Dendritic cell treated with granulocyte-macrophage colony-stimulating factor and Interleukin-4, amounts not matched to agents 40 ng/mL and 50 ng/mL, for 4 days (primary cell): ENCODE data around the gene CMKLR1.

Source experiments
- H3K27ac Mint-ChIP-seq: one replicate; pipeline ENCODE4 v1.8.0; 2022; ENCODE audit warnings: mild to moderate bottlenecking, mixed read lengths
- H3K27me3 Mint-ChIP-seq: one replicate; pipeline ENCODE4 v1.8.0; 2022; ENCODE audit warnings: mild to moderate bottlenecking, mixed read lengths
- H3K36me3 Mint-ChIP-seq: one replicate; pipeline ENCODE4 v1.8.0; 2022; ENCODE audit warnings: low read depth, mixed read lengths
- H3K4me1 Mint-ChIP-seq: one replicate; pipeline ENCODE4 v1.8.0; 2022; ENCODE audit warnings: low read depth, mixed read lengths
- H3K4me3 Mint-ChIP-seq: one replicate; pipeline ENCODE4 v1.8.0; 2022; ENCODE audit warnings: mild to moderate bottlenecking, moderate library complexity, mixed read lengths
- H3K9me3 Mint-ChIP-seq: one replicate; pipeline ENCODE4 v1.8.0; 2022; ENCODE audit warnings: mixed read lengths
- intact Hi-C: fragments of 100-400 bp; cut with micrococcal nuclease; formaldehyde crosslinking; loops from one replicate; pipeline ENCODE4 v1.15.0; 2022

Gene CMKLR1, protein sequence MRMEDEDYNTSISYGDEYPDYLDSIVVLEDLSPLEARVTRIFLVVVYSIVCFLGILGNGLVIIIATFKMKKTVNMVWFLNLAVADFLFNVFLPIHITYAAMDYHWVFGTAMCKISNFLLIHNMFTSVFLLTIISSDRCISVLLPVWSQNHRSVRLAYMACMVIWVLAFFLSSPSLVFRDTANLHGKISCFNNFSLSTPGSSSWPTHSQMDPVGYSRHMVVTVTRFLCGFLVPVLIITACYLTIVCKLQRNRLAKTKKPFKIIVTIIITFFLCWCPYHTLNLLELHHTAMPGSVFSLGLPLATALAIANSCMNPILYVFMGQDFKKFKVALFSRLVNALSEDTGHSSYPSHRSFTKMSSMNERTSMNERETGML

DNA sequence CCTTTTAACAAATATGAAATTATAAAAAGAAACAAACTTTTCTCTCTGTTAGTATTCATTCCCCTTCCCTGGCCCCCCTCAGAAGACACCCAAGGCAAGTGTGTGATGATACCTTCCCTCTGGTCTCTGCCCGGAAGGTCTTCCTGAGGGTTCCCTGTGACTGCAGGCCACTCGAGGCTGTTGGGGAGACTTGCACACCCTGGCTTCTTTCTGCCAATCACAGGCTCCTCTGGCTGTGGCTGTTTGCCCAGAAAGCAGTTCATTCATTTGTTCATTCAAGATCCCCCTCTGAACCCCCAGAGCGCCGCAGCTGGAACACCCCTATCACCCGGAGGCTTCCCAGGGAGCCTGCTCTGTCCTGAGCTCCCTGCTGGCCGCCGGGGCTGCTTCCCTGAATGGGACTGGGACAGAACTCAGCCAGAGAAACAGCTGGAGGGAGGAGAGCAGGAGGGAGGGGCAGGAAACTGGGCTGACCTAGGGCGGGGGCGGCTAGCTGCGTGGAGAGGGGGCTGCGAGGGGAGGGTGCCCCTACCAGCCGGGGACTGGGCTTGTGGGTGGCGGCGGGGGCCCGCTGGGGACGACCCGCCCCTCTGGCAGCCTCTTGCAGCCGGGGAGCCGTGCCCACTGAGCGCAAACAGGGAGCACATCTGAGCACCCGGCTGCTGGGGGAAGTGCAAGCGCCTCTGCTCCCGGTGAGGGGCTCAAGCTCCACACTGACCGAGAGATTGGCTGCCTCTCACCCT lies at the start of gene CMKLR1:
Gene CMKLR1 (minus strand): TSS at position 397 of the 743 bp plus-strand sequence. CDS start 45,720 bp downstream, outside the sequence.
- Mint-ChIP-seq H3K36me3 (peaks cover 51% of the 10 kb centered on the region), H3K9me3 (peaks cover under 1% of the 10 kb centered on the region), H3K4me1 (peaks cover 68% of the 10 kb centered on the region), H3K27ac (peak within 1 kb of the TSS; percentile 95), H3K4me3 (peak within 1 kb of the TSS; percentile 94), H3K27me3 (peaks cover 5% of the 10 kb centered on the region)
- intact Hi-C loops, result loop anchor here (2.0 to 5.0 kb wide), 3 partner anchors 26 to 562 kb away; no protein-coding TSS in a partner anchor

DNA sequence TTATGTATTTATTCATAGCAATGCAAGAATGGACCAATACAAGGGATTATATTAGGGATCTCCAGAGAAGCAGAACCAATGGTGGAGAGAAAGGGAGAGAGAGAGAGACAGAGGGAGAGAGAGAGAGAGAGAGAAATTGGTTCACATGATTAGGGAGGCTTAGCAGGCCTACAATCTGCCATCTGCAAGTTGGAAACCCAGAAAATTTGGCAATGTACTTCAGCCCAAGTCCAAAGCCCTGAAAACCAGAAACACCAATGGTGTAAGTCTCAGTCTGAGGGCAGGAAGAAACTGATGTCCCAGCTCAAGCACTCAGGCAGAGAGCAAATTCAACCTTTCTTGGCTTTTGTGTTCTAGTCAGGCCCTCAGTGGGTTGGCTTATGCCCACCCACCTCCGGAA lies 48.7 kb upstream of the CMKLR1 start:
- Mint-ChIP-seq H3K9me3 (peaks cover 8% of the 10 kb centered on the region), H3K27me3 (peaks cover 27% of the 10 kb centered on the region), H3K4me3 (no peak overlapping the region), H3K4me1 (peaks cover 12% of the 10 kb centered on the region), H3K27ac (no peak overlapping the region), H3K36me3 (no peaks in the 10 kb centered on the region)
- intact Hi-C loops, result no loop called here

DNA sequence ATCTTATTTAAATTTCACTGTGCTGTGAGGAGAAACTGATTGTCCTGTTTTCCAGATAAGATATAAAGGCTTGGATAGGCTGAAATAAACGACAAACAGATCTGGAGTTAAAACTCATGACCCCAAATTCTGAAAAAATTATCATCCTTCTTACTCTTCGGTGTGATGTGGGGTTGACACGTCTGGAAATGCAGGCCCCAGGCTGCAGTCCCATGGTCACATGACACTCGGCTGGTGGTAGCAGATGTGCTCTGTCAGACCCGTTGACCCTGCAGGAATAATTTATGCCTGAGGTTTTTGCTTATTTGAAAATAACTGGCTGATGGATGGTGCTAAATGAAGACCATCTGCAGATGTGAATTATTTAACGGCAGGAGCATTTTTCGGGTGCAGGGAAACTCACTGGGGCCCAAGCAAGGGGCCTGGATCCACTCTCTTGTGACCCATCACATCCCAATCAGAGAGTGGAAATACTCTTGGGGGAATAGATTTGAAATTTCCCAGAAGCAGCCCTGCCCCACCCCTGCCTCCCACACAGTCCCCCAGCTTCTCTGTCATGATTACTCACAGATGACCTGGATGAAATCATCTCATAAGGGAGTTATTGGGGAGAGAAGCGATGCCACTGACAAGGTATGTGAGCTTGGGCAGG lies 47.7 kb upstream of the CMKLR1 start:
- intact Hi-C loops, result no loop called here
- H3K9me3 Mint-ChIP-seq, result peaks cover 8% of the 10 kb centered on the region
- no peak overlapping the region for H3K4me3 Mint-ChIP-seq
- no peaks in the 10 kb centered on the region for H3K36me3 Mint-ChIP-seq
- H3K4me1 Mint-ChIP-seq, result peaks cover 10% of the 10 kb centered on the region
- H3K27ac Mint-ChIP-seq, result no peak overlapping the region
- peaks cover 25% of the 10 kb centered on the region for H3K27me3 Mint-ChIP-seq

DNA sequence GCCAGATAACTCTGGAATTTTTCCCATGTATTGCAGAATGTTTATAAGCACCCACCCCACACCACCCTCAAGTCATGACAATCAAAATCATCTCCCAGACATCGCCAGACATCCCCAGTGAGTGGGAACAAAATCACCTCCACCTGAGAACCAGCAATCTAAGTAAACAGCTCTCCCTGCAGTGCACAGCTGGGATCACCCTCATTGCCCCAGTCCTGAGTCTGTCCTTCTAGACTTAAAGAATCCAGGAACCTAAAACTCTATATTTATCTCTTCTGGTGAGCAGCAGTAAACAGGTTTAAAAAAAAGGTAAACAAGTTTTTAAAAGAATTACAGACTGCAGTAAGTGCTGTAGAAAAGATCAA lies 43.3 kb upstream of the CMKLR1 start:
- Mint-ChIP-seq H3K4me1 (peaks cover 10% of the 10 kb centered on the region), H3K4me3 (no peak overlapping the region), H3K27me3 (peaks cover 26% of the 10 kb centered on the region), H3K36me3 (peaks cover 5% of the 10 kb centered on the region), H3K27ac (no peak overlapping the region), H3K9me3 (peaks cover 17% of the 10 kb centered on the region)
- intact Hi-C loops, result no loop called here

DNA sequence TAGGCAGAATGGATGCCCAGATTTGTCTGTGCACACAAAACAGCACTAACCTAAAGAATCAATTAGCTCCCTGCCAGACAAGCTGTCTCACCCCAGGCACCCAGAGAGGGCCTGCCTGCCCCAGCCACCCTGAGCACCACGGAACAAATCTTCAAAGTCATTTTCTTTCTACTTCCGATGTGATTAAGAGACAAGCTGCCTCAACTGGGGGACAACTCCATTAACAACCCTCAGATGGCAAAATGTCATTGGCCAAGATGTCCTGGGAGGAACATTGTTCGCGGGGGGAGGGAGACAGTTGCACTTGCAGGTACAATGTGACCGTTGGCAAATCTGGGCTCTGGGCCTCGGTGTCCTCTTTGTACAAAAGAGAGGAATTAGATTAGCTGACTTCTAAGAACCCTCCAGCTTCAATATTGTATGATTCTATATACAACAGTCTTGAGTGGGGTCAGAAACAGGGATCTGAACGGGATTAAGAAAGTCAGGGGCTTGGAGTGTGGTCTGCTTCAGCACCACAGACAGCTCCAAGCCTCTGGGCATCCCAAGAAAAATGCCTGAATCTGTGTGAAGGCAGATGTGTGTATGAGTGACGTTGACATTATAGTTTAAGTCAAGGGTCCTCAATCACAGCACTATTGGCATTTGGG lies 42.8 kb upstream of the CMKLR1 start:
- Mint-ChIP-seq H3K36me3 (peaks cover 8% of the 10 kb centered on the region), H3K9me3 (peaks cover 20% of the 10 kb centered on the region), H3K4me1 (peaks cover 10% of the 10 kb centered on the region), H3K27ac (no peak overlapping the region), H3K4me3 (no peak overlapping the region), H3K27me3 (peaks cover 26% of the 10 kb centered on the region)
- intact Hi-C loops, result no loop called here

DNA sequence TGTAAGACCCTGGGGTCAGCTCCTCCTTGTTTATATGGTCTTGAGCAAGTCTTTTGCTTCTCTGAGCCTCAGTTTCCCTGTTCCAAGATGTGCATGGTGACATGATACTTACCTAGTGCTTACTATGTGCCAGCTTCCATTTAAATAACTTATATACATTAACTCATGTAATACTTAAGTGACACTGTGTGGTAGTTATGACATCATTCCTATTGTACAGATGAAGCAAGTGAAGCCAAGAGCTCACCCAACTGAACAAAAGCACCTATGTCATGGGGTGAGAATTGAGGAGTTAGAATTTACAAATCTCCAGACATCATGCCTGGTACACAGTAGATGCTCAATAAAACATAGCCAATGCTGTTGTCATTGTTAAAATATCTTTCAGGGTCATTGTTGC lies 41.3 kb upstream of the CMKLR1 start:
- no peak overlapping the region for H3K4me3 Mint-ChIP-seq
- intact Hi-C loops, result no loop called here
- H3K27ac Mint-ChIP-seq, result no peak overlapping the region
- peaks cover 8% of the 10 kb centered on the region for H3K36me3 Mint-ChIP-seq
- H3K4me1 Mint-ChIP-seq, result peaks cover 9% of the 10 kb centered on the region
- peaks cover 20% of the 10 kb centered on the region for H3K27me3 Mint-ChIP-seq
- H3K9me3 Mint-ChIP-seq, result peaks cover 17% of the 10 kb centered on the region

DNA sequence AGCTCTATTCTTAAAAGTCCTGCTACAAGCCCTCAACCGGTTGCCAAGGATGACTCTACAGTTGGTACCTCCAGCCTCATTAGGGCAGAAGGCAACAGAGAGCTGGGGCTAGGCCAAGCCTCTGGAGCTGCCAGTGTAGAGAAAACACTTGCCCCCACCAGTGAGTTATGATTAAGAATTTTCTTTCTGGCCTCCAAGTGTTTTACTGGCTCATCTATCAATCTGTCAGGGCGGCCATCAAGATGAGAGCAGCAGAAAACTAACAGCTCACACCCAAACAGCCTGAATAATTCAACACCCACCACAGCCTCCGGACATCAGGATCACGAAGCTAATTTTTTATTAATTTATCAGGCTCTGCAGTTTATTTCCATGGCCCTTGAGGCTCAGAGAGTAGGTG lies 40.7 kb upstream of the CMKLR1 start:
- Mint-ChIP-seq H3K4me3 (no peak overlapping the region), H3K36me3 (peaks cover 8% of the 10 kb centered on the region), H3K9me3 (peaks cover 14% of the 10 kb centered on the region), H3K27ac (no peak overlapping the region), H3K4me1 (peaks cover 6% of the 10 kb centered on the region), H3K27me3 (peaks cover 16% of the 10 kb centered on the region)
- intact Hi-C loops, result loop anchor here (10.0 kb wide), 1 partner anchor 65 kb away; no protein-coding TSS in a partner anchor

DNA sequence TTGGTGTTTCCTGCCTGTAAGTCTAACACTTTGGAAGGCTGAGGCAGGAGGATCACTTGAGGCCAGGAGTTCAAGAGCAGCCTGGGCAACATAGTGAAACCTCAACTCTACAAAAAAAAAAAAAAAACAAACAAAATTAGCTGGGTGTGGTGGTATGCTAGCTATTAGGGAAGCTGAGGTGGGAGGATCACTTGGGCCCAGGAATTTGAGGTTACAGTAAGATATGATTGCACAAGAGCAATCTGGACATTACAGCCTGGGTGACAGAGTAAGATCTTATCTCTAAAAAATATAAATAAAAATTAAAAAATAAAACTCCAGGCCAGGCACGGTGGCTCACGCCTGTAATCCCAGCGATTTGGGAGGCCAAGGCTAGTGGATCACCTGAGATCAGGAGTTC lies 39.8 kb upstream of the CMKLR1 start:
- H3K4me1 Mint-ChIP-seq, result peaks cover 6% of the 10 kb centered on the region
- H3K27me3 Mint-ChIP-seq, result peaks cover 15% of the 10 kb centered on the region
- H3K9me3 Mint-ChIP-seq, result peaks cover 23% of the 10 kb centered on the region
- peaks cover 8% of the 10 kb centered on the region for H3K36me3 Mint-ChIP-seq
- no peak overlapping the region for H3K27ac Mint-ChIP-seq
- H3K4me3 Mint-ChIP-seq, result no peak overlapping the region
- intact Hi-C loops, result loop anchor here (10.0 kb wide), 1 partner anchor 66 kb away; no protein-coding TSS in a partner anchor

DNA sequence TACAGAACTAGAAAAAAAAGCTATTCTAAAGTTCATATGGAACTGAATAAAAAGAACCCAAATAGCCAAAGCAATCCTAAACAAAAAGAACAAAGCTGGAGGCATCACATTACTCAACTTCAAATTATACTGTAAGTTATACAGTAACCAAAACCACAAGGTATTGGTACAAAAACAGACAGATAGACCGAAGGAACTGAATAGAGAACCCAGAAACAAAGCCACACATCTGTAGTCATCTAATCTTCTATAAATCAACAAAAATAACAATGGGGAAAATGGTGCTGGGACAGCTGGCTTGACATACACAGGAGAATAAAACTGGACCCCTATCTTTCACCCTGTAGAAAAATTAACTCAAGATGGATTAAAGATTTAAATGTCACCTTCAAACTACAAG lies 38.1 kb upstream of the CMKLR1 start:
- Mint-ChIP-seq H3K27me3 (peaks cover 9% of the 10 kb centered on the region), H3K4me1 (peaks cover 17% of the 10 kb centered on the region), H3K4me3 (no peak overlapping the region), H3K9me3 (peaks cover 37% of the 10 kb centered on the region), H3K36me3 (peaks cover 20% of the 10 kb centered on the region), H3K27ac (no peak overlapping the region)
- intact Hi-C loops, result loop anchor here (10.0 kb wide), 1 partner anchor 68 kb away; no protein-coding TSS in a partner anchor

DNA sequence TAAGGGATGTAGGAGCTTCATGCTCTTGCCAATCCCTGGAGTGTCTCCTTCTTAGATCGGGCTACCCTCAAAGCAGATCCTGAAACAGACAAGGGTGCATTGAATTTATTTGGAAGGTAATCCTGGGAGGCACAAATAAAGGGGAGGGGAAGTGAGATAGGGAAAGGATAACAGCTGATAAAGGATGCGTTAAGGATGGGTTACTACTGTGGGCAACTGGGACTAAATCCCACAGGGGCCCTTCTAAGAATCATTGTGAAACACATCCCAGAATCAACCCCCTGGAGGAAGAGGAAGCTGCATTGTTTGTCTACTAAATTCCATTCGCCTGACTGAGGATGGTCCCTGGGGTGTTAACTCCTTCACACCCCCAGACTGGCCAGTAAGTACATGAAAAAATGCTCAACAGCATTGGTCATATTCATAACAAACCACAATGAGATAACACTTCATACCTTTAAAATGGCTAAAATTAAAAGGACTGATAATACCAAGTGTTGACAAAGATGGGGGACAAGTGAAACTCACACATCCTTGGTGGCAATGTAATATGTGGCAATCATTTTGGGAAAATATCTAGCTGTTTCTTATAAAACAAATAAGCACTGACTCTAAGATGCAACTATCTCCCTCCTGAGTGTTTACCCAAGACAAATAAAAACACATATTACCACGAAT lies 37.0 kb upstream of the CMKLR1 start:
- Mint-ChIP-seq H3K27me3 (no peaks in the 10 kb centered on the region), H3K36me3 (peaks cover 20% of the 10 kb centered on the region), H3K27ac (no peak overlapping the region), H3K4me3 (no peak overlapping the region), H3K4me1 (peaks cover 27% of the 10 kb centered on the region), H3K9me3 (peaks cover 37% of the 10 kb centered on the region)
- intact Hi-C loops, result loop anchor here (10.0 kb wide), 1 partner anchor 69 kb away; no protein-coding TSS in a partner anchor

DNA sequence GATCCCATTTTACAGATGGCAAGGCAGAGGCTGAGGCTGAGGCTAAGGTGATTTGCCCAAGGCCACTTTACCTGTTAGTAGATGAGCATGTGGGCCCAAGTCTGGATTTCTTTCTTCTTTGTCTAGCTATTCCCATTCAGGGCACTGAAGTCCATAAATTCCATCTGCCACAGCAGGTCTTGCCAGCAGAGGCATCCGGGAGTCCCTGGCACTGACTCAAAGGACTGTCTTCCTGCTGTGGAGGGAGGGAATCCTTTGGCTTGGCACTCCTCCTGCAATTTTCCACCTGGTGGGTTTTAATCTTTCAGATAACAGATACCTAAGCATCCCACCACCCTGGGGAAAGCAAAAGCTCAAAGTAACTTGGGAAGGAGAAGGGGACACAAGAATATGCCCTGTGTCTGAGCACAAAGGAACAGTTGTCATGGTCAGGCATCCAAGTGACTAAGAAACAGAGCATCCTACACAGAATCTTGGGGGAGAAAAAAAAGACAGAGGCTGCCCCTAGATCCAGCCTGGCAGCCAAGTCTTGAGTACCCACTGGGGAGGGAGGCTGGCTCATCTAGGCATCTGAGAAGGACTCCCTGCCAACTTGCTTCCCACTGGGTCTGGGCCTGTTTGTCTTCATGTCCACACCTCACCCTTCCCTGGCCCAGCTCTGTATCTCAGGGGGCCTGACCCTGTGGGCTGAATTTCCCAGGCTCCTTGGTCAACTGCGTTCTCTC lies 35.6 kb upstream of the CMKLR1 start:
- Mint-ChIP-seq H3K27me3 (no peaks in the 10 kb centered on the region), H3K4me1 (peaks cover 34% of the 10 kb centered on the region), H3K4me3 (no peak overlapping the region), H3K9me3 (peaks cover 37% of the 10 kb centered on the region), H3K27ac (no peak overlapping the region), H3K36me3 (peaks cover 20% of the 10 kb centered on the region)
- intact Hi-C loops, result loop anchor here (10.0 kb wide), 1 partner anchor 70 kb away; no protein-coding TSS in a partner anchor

DNA sequence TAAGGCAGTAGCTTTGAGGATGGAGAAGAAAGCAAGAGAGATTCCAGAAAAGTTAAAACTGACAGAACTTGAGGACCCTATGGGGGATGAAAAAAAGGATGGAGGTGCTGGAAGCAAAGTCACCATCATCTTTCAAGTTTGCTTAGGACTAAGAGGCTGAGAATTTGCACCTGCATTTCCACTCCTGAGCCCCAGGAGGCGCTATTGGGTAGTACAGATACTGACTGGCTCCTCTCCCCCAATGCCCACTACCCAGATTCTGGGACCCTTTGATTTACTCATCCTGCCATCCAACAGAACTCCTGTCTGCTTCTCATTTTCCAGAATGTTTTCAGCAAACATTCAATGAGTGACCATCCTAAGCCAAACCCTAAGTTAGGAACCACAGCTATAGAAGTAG lies 34.0 kb upstream of the CMKLR1 start:
- Mint-ChIP-seq H3K9me3 (peaks cover 35% of the 10 kb centered on the region), H3K27me3 (no peaks in the 10 kb centered on the region)

More for the DNA sequence above, 34.0 kb upstream of the CMKLR1 start:
- intact Hi-C loops, result loop anchor here (10.0 kb wide), 1 partner anchor 72 kb away; no protein-coding TSS in a partner anchor
- Mint-ChIP-seq H3K4me1 (peaks cover 50% of the 10 kb centered on the region), H3K36me3 (peaks cover 20% of the 10 kb centered on the region), H3K27ac (no peak overlapping the region), H3K4me3 (no peak overlapping the region)
